Mesendoderm (in vitro differentiated cells): ENCODE measurements around the gene SSH2.
A peak's percentile ranks its signal among the peaks of the same experiment; 100 is the strongest.

Experiments
- DNase-seq: peaks from one replicate; pipeline ENCODE4 v3.0.0; 2013
- H2AK5ac ChIP-seq: 2 replicates; pipeline ENCODE4 v1.6.1; 2013; ENCODE audit warnings: low read length, inconsistent platforms
- H2BK120ac ChIP-seq: 2 replicates; pipeline ENCODE4 v1.6.1; 2013; ENCODE audit warnings: low read depth, mild to moderate bottlenecking, low read length, moderate library complexity, mixed read lengths
- H2BK15ac ChIP-seq: replicated peaks from 2 replicates; pipeline ENCODE4 v1.6.1; 2013; ENCODE audit warnings: low read depth, mild to moderate bottlenecking, moderate library complexity
- H2BK5ac ChIP-seq: 2 replicates; pipeline ENCODE4 v1.6.1; 2013; ENCODE audit warnings: low read length, inconsistent platforms
- H3K18ac ChIP-seq: 2 replicates; pipeline ENCODE4 v1.6.1; 2013; ENCODE audit warnings: mild to moderate bottlenecking, low read length, mixed read lengths
- H3K23ac ChIP-seq: one replicate; pipeline ENCODE4 v1.6.1; 2013; ENCODE audit warnings: low read length
- H3K27ac ChIP-seq: 2 replicates; pipeline ENCODE4 v1.5.1; 2013; ENCODE audit warnings: low read depth, mild to moderate bottlenecking, inconsistent platforms, low read length, moderate library complexity
- H3K27me3 ChIP-seq: 2 replicates; pipeline ENCODE4 v1.6.1; 2013; ENCODE audit warnings: low read length, control low read depth, mild to moderate bottlenecking, inconsistent platforms; ENCODE audit not compliant: insufficient read depth, poor library complexity
- H3K36me3 ChIP-seq: 2 replicates; pipeline ENCODE4 v1.6.1; 2013; ENCODE audit warnings: low read length, inconsistent platforms; ENCODE audit not compliant: control insufficient read depth, insufficient read depth
- H3K4ac ChIP-seq: one replicate; pipeline ENCODE4 v1.6.1; 2013; ENCODE audit warnings: low read depth, mild to moderate bottlenecking, low read length, moderate library complexity
- H3K4me1 ChIP-seq: 2 replicates; pipeline ENCODE4 v1.6.1; 2013; ENCODE audit warnings: low read depth, low read length, inconsistent platforms; ENCODE audit not compliant: control insufficient read depth
- H3K4me2 ChIP-seq: 2 replicates; pipeline ENCODE4 v1.6.1; 2013; ENCODE audit warnings: low read length
- H3K4me3 ChIP-seq: 2 replicates; pipeline ENCODE4 v1.5.1; 2013; ENCODE audit warnings: mild to moderate bottlenecking, low read length
- H3K56ac ChIP-seq: one replicate; pipeline ENCODE4 v1.6.1; 2013; ENCODE audit warnings: low read length
- H3K79me1 ChIP-seq: 2 replicates; pipeline ENCODE4 v1.6.1; 2013; ENCODE audit warnings: low read length, inconsistent platforms
- H3K79me2 ChIP-seq: 2 replicates; pipeline ENCODE4 v1.6.1; 2013; ENCODE audit warnings: mild to moderate bottlenecking, low read length; ENCODE audit not compliant: control insufficient read depth, insufficient read depth
- H3K9ac ChIP-seq: 2 replicates; pipeline ENCODE4 v1.6.1; 2013; ENCODE audit warnings: low read length, inconsistent platforms
- H4K5ac ChIP-seq: one replicate; pipeline ENCODE4 v1.6.1; 2013; ENCODE audit warnings: low read length
- H4K8ac ChIP-seq: one replicate; pipeline ENCODE4 v1.6.1; 2013; ENCODE audit warnings: low read depth, mild to moderate bottlenecking, control low read depth, low read length, moderate library complexity
- WGBS: extraction: QIAGEN DNeasy Blood & Tissue Kit; methylation state at CpG from one replicate; pipeline ENCODE4 v1.1.7; 2013; ENCODE audit warnings: low lambda C conversion rate, missing lambda C conversion rate; ENCODE audit not compliant: insufficient coverage; ENCODE audit errors: extremely low coverage; 5-methylcytosine and 5-hydroxymethylcytosine counted together

SSH2 gene

DNA sequence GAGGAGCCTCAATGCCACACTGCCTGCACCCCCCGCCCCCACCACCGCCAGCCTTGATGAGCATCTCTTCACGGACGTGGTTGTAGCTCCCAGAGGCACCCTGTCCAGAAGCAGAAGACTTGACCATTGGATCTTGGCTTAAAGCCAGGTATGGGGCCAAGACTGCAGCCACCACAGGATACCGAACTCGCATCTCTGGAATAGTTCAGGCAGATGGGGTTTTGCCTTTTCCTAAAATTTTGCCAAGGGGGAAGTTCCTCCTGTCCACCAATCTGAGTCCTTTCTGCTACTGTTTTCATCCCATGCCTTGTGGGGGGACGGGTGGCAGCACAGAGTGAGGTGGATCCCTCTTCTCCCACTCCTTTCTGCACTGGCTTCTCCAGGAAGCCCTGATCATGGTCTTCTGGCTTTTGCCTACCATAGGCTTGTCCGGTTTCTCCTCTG, 308.3 kb downstream of the SSH2 start:
- Histone ChIP-seq H3K79me1 (no peaks in the 10 kb centered on the region), H3K18ac (no peak overlapping the region), H2BK120ac (no peak overlapping the region), H3K27ac (no peak overlapping the region), H3K79me2 (no peaks in the 10 kb centered on the region), H3K9ac (no peak overlapping the region), H3K4ac (no peak overlapping the region), H2AK5ac (no peak overlapping the region), H3K4me1 (peaks cover 11% of the 10 kb centered on the region), H3K36me3 (no peaks in the 10 kb centered on the region), H3K23ac (no peak overlapping the region), H4K8ac (no peak overlapping the region), H3K56ac (no peak overlapping the region), H3K27me3 (peaks cover under 1% of the 10 kb centered on the region), H2BK5ac (no peak overlapping the region), H3K4me2 (no peak overlapping the region), H2BK15ac (no peak overlapping the region), H4K5ac (no peak overlapping the region), H3K4me3 (no peak overlapping the region)
- WGBS, result no CpG with 5 or more reads among the region's 8 CpGs
- no peak for DNase-seq

DNA sequence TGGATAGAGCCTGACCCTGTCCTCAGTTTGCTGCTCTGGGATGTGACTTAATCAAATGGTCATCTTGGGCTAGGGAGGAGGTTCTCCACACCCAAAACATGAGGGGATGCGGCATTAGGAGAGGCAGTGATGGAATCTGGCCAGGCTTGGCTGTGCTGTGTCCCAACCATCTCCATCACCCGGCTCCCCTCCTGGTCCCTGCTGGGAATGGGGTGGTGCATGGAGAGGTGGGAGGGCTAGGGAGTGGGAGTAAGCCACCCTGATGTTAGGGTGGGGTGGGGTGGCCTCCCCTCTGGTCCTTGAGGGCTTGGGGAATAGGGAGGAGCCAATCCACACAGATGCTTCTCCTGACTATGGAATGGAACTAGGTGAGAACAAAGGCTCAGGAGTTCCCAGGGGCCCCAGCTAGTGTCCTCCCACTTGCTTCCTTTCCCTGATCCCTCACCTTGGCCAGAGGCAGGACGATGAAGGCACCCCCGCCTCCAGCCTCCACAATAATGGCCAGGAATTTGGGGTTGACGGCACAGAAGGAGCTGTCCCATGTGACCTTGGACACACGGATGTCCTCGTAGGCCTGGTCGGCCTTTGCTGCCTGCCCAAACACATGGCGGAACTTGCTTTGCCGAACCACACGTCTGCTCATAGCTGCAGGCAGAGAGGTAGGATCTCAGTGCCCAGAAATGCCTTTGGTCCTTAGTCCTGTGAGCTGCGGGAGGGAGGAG, 309.1 kb downstream of the SSH2 start:
- H3K27me3 ChIP-seq, result peaks cover 8% of the 10 kb centered on the region
- H3K18ac ChIP-seq, result no peak overlapping the region
- H3K36me3 ChIP-seq, result no peaks in the 10 kb centered on the region
- H2BK5ac ChIP-seq, result no peak overlapping the region
- no peaks in the 10 kb centered on the region for H3K79me2 ChIP-seq
- DNase-seq, result no peak
- H3K4me3 ChIP-seq, result no peak overlapping the region
- peaks cover 11% of the 10 kb centered on the region for H3K4me1 ChIP-seq
- H2AK5ac ChIP-seq, result no peak overlapping the region
- no peaks in the 10 kb centered on the region for H3K79me1 ChIP-seq
- no peak overlapping the region for H3K56ac ChIP-seq
- no peak overlapping the region for H3K4ac ChIP-seq
- no peak overlapping the region for H4K5ac ChIP-seq
- H2BK15ac ChIP-seq, result no peak overlapping the region
- H4K8ac ChIP-seq, result no peak overlapping the region
- H3K9ac ChIP-seq, result no peak overlapping the region
- H3K4me2 ChIP-seq, result no peak overlapping the region
- WGBS, result no CpG with 5 or more reads among the region's 12 CpGs
- no peak overlapping the region for H3K27ac ChIP-seq
- H3K23ac ChIP-seq, result no peak overlapping the region
- no peak overlapping the region for H2BK120ac ChIP-seq

DNA sequence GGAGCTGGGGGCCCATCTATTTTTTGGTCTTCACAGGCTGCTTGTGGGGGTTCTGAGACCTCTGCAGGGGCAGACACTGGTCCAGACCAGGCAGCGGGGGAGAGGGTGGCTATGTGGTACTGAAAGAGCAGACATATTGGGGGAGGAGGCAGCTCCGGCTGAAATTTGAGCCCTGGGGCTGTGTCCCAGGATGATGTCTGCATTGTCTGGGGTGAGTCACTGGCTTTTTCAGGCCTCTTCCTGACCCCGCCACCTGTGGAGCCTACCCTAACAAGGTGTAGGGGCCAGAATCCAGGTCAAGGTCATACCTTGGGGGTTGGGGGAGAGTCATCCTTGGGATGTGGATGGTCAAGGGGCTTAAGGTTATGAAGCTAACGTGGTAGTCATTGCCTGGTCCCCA, 309.8 kb downstream of the SSH2 start:
- H3K9ac ChIP-seq, result no peak overlapping the region
- H2BK5ac ChIP-seq, result no peak overlapping the region
- peak; percentile 72 for DNase-seq
- H2AK5ac ChIP-seq, result no peak overlapping the region
- H3K18ac ChIP-seq, result no peak overlapping the region
- H3K27me3 ChIP-seq, result peaks cover 8% of the 10 kb centered on the region
- H2BK15ac ChIP-seq, result no peak overlapping the region
- H2BK120ac ChIP-seq, result no peak overlapping the region
- H3K56ac ChIP-seq, result no peak overlapping the region
- no peak overlapping the region for H4K8ac ChIP-seq
- no peaks in the 10 kb centered on the region for H3K79me2 ChIP-seq
- no peak overlapping the region for H4K5ac ChIP-seq
- no peak overlapping the region for H3K4me2 ChIP-seq
- no peak overlapping the region for H3K4ac ChIP-seq
- no peak overlapping the region for H3K27ac ChIP-seq
- H3K36me3 ChIP-seq, result no peaks in the 10 kb centered on the region
- H3K79me1 ChIP-seq, result no peaks in the 10 kb centered on the region
- no peak overlapping the region for H3K23ac ChIP-seq
- H3K4me3 ChIP-seq, result no peak overlapping the region
- WGBS, result no CpG with 5 or more reads among the region's 4 CpGs
- peaks cover 10% of the 10 kb centered on the region for H3K4me1 ChIP-seq

DNA sequence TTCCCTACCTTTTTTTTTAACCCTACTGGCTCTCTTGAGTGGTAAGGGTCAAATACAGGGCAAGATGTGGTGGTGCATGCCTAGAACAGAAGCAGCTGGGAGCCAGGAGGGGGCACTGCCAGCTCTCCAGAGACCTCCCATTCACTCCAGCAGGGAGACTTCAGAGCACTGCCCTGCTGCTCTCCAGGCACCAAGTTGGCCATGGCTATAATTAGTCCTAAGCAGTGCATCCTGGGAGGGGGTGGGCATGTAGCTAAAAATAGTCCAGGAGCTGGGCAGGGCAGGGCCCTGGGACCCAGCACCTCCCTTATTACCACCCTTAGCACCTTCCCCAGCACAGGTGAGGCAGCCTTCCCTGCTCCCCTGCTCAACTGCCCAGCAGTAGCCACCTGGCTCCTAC, 310.8 kb downstream of the SSH2 start:
- H3K27me3 ChIP-seq, result peaks cover 8% of the 10 kb centered on the region
- H2BK120ac ChIP-seq, result no peak overlapping the region
- no peak overlapping the region for H3K27ac ChIP-seq

DNA sequence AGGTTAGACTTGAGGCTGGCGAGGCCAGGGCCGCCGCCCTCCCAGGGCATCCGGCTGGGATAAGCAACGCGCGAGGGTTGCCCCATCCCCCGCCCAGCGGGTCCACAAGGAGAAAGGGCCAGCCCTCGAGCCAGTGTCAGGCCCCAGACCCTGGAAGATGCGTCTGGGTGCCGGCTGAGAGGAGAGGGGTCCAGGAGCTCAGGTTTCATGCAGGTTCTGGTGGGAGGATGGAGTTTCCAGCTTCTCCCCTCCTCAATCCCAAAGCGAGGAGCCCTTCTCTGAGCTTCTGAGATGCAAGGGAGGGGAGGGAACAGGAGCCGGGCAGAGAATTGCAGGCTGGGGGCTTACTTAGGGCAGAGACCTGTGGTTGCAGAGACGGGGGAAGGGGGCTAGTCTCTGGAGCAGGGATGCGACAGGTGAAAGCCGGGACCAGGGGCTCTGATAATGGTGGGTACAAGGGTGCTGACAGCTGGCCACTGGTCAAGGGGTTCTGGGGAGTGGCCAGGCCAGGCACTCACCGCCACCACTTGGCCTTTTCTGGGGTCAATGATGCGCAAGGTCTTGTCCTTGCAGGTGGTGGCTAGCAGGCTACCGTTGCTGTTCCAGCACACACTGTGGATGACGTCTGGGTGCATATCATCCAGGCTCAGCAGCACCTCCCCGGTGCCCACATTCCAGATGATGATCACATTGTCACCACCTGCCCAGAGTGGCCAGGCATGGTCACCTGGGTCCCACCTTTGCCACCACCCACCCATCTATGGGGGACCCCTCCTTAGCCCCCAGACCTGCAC, 311.6 kb downstream of the SSH2 start:
- H3K27me3 ChIP-seq, result peaks cover 8% of the 10 kb centered on the region
- no peak overlapping the region for H3K4me3 ChIP-seq
- no peak overlapping the region for H2BK5ac ChIP-seq
- no peak overlapping the region for H3K18ac ChIP-seq
- no peak overlapping the region for H2BK15ac ChIP-seq
- H4K5ac ChIP-seq, result no peak overlapping the region
- no peak overlapping the region for H3K27ac ChIP-seq
- H2BK120ac ChIP-seq, result no peak overlapping the region
- H4K8ac ChIP-seq, result no peak overlapping the region
- no peaks in the 10 kb centered on the region for H3K79me2 ChIP-seq
- H3K36me3 ChIP-seq, result no peaks in the 10 kb centered on the region
- H3K4me1 ChIP-seq, result peaks cover 6% of the 10 kb centered on the region
- H3K23ac ChIP-seq, result no peak overlapping the region
- peak; percentile 54 for DNase-seq
- peak overlapping the region; percentile 5 for H3K4me2 ChIP-seq
- peak overlapping the region; percentile 3 for H3K9ac ChIP-seq
- no peak overlapping the region for H3K4ac ChIP-seq
- H2AK5ac ChIP-seq, result no peak overlapping the region
- WGBS, result no CpG with 5 or more reads among the region's 22 CpGs
- H3K56ac ChIP-seq, result peak overlapping the region; percentile 50
- H3K79me1 ChIP-seq, result no peaks in the 10 kb centered on the region

More for the DNA sequence above, 310.8 kb downstream of the SSH2 start:
- DNase-seq, result peak; percentile 73
- Histone ChIP-seq H3K4me2 (no peak overlapping the region), H2AK5ac (no peak overlapping the region), H3K4me3 (no peak overlapping the region), H3K4me1 (peaks cover 9% of the 10 kb centered on the region), H3K36me3 (no peaks in the 10 kb centered on the region), H2BK15ac (no peak overlapping the region), H3K79me2 (no peaks in the 10 kb centered on the region), H4K5ac (no peak overlapping the region), H3K4ac (no peak overlapping the region), H3K56ac (no peak overlapping the region), H4K8ac (no peak overlapping the region), H2BK5ac (no peak overlapping the region), H3K9ac (no peak overlapping the region), H3K23ac (no peak overlapping the region), H3K79me1 (no peaks in the 10 kb centered on the region), H3K18ac (no peak overlapping the region)
